ENCODE data around the gene POLR3K.

The POLR3K gene

DNA sequence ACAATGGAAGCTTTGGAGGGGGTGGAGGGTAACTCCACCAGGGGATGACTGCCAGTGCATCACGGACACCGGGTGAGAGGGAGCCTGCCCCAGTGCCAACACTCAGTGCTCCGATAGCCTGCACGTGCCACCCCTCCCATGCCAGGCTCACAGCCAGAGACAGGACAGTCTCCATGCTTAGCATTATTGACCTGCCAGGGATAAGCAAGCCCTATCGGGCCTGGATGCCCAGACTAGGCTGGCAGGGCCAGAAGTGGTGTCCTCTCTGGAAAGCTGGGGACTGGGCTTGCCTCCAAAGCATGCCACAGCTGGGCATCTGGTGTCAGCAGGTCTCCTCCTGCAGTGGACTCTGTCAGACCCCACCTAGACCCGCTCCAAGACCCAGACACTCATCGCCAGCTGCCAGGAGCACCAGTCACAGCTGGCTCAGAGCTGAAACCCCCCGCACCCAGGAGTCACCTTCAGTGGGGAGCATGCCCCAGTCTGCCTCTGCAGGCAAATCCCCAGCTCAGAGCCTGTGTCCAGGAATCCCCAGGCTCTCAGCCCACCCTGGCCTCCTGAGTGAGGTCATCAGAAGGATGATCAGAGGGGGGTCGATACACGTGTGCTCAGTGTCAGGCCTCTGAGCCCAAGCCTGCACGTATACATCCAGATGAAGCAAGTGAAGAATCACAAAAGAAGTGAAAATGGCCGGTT, 20.8 kb upstream of the POLR3K start:
- Histone ChIP-seq H3K4me1 (ENCODE audit: control insufficient read depth, insufficient read depth, low read length) (peaks cover 18% of the 10 kb centered on the region), H3K9me3 (ENCODE audit: control insufficient read depth, insufficient read depth, low read depth, low read length) (no peaks in the 10 kb centered on the region), H3K4me3 (ENCODE audit: low read depth, low read length) (no peak overlapping the region), H3K36me3 (ENCODE audit: control insufficient read depth in 2 of 2, insufficient read depth in 1 of 2, low read length in 2 of 2) (no peaks in the 10 kb centered on the region), H3K27ac (ENCODE audit: extremely low read depth, low read depth, low read length) (no peak overlapping the region)
- CTCF ChIA-PET, result interaction anchor here (1.7 to 2.7 kb wide), 4 partner anchors 8 to 26 kb away, joined by 4 to 25 read pairs (median 14); no protein-coding TSS in a partner anchor
- no peak for TF ChIP-seq ZXDB (tag by site-specific recombination; IDR thresholded peaks at IDR 0.05)
- TF ChIP-seq, protein P1, sequence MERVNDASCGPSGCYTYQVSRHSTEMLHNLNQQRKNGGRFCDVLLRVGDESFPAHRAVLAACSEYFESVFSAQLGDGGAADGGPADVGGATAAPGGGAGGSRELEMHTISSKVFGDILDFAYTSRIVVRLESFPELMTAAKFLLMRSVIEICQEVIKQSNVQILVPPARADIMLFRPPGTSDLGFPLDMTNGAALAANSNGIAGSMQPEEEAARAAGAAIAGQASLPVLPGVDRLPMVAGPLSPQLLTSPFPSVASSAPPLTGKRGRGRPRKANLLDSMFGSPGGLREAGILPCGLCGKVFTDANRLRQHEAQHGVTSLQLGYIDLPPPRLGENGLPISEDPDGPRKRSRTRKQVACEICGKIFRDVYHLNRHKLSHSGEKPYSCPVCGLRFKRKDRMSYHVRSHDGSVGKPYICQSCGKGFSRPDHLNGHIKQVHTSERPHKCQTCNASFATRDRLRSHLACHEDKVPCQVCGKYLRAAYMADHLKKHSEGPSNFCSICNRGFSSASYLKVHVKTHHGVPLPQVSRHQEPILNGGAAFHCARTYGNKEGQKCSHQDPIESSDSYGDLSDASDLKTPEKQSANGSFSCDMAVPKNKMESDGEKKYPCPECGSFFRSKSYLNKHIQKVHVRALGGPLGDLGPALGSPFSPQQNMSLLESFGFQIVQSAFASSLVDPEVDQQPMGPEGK (tag by site-specific recombination; IDR thresholded peaks at IDR 0.05), result peak; percentile 54; the same call in 1 of the 2 replicates
- TF ChIP-seq, protein P2, sequence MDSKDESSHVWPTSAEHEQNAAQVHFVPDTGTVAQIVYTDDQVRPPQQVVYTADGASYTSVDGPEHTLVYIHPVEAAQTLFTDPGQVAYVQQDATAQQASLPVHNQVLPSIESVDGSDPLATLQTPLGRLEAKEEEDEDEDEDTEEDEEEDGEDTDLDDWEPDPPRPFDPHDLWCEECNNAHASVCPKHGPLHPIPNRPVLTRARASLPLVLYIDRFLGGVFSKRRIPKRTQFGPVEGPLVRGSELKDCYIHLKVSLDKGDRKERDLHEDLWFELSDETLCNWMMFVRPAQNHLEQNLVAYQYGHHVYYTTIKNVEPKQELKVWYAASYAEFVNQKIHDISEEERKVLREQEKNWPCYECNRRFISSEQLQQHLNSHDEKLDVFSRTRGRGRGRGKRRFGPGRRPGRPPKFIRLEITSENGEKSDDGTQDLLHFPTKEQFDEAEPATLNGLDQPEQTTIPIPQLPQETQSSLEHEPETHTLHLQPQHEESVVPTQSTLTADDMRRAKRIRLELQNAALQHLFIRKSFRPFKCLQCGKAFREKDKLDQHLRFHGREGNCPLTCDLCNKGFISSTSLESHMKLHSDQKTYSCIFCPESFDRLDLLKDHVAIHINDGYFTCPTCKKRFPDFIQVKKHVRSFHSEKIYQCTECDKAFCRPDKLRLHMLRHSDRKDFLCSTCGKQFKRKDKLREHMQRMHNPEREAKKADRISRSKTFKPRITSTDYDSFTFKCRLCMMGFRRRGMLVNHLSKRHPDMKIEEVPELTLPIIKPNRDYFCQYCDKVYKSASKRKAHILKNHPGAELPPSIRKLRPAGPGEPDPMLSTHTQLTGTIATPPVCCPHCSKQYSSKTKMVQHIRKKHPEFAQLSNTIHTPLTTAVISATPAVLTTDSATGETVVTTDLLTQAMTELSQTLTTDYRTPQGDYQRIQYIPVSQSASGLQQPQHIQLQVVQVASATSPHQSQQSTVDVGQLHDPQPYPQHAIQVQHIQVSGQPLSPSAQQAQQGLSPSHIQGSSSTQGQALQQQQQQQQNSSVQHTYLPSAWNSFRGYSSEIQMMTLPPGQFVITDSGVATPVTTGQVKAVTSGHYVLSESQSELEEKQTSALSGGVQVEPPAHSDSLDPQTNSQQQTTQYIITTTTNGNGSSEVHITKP (tag by site-specific recombination; IDR thresholded peaks at IDR 0.05), result peak; percentile 58
- peak; percentile 37 for TF ChIP-seq GLIS2 (tag by site-specific recombination; IDR thresholded peaks at IDR 0.05)
- peak; percentile 94 for TF ChIP-seq GLIS1 (tag by site-specific recombination; IDR thresholded peaks at IDR 0.05)
- TF ChIP-seq ZNF37A (tag by site-specific recombination; IDR thresholded peaks at IDR 0.05), result no peak
- no peak for TF ChIP-seq ZNF416 (tag by site-specific recombination; IDR thresholded peaks at IDR 0.05)
- TF ChIP-seq ZIC2 (tag by site-specific recombination; IDR thresholded peaks at IDR 0.05), result peak; percentile 81
- POLR2A ChIA-PET, result interaction anchor here (0.5 to 1.2 kb wide), 2 partner anchors 21 to 172 kb away, joined by 3 to 5 read pairs; partner anchors contain the start of genes POLR3K and SNRNP25

DNA sequence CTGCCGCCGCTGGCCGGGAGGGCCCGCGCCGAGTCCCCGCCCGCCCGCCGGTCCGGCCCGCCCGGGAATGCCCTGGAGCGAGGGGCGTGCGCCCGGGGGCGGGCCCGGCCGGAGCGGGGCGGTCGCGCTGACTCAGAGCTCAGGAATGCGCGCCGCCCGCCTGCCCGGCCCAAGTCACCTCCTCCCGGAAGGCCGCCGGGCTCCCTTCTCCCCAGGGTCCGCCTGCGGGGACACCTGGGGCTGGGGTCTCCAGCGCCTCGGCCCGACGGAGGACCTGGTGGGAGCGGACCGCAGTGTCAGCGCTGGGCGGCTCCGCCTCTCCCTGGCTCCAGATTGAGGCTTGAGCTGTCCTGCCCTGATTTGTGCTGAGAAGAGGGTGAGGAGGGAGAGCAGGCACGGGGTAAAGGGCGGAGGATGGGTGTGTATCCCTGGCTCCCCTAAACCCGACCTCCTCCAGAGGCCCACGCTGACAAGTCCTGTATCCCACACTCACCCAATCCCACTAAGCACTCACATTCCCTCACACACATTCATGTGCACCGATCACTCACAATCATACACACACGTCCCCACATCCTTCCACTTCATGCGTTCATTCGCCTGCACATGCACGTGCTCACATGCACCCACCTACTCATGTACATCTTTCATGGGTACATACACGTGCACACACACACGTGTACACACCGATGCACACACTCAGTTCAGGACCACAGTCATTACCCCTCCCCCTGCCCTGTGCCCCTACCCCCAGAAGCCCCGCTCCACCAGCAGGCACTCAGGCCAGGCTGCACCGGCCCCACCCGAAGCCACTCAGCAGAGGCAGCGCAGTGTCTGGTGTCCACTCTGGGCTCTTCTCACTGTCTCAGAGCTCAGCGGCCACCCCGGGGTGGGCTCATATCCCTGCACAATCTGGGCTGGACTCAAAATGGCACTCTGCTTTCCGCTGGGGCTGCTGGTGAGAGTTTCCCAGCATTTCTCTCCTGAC, 19.4 kb upstream of the POLR3K start, which contains the start of gene RHBDF1:
TSS of gene RHBDF1 (minus strand) at position 71 of the 988 bp plus-strand sequence. CDS start 7,616 bp downstream, outside the sequence.
- H3K36me3 ChIP-seq (ENCODE audit: control insufficient read depth in 2 of 2, insufficient read depth in 1 of 2, low read length in 2 of 2), result no peaks in the 10 kb centered on the region
- ChIA-PET CTCF (interaction anchor here (0.6 to 4.0 kb wide), 6 partner anchors 24 to 302 kb away, joined by 3 to 18 read pairs (median 4); no protein-coding TSS in a partner anchor), POLR2A (interaction anchor here (1.1 to 3.0 kb wide), 5 partner anchors 13 to 163 kb away, joined by 3 to 17 read pairs (median 4); partner anchors contain the start of genes POLR3K and SNRNP25)
- peaks cover 18% of the 10 kb centered on the region for H3K4me1 ChIP-seq (ENCODE audit: control insufficient read depth, insufficient read depth, low read length)
- no peaks in the 10 kb centered on the region for H3K9me3 ChIP-seq (ENCODE audit: control insufficient read depth, insufficient read depth, low read depth, low read length)
- H3K27ac ChIP-seq (ENCODE audit: extremely low read depth, low read depth, low read length), result peak within 1 kb of the TSS; percentile 47
- peak within 1 kb of the TSS; percentile 51 for H3K4me3 ChIP-seq (ENCODE audit: low read depth, low read length)
- TF ChIP-seq ZNF324 (tag by site-specific recombination; IDR thresholded peaks at IDR 0.05) (no peak; the same call in 1 of the 2 replicates), SP7 (tag by site-specific recombination; IDR thresholded peaks at IDR 0.05) (peak; percentile 82), SP2 (tag by site-specific recombination; IDR thresholded peaks at IDR 0.05) (peak; percentile 44), ZIC2 (tag by site-specific recombination; IDR thresholded peaks at IDR 0.05) (peak; percentile 41; the same call in 1 of the 2 replicates), ZNF24 (tag by site-specific recombination; IDR thresholded peaks at IDR 0.05) (no peak), KLF16 (tag by site-specific recombination; IDR thresholded peaks at IDR 0.05) (peak; percentile 57; the same call in 1 of the 2 replicates), ZNF350 (tag by site-specific recombination; IDR thresholded peaks at IDR 0.05) (no peak), BCL11B (tag by site-specific recombination; IDR thresholded peaks at IDR 0.05; ENCODE audit: low read depth) (peak; percentile 29; the same call in 1 of the 2 replicates), ZNF133 (tag by site-specific recombination; IDR thresholded peaks at IDR 0.05) (no peak), ZSCAN30 (tag by site-specific recombination; IDR thresholded peaks at IDR 0.05) (peak; percentile 89), ZNF416 (tag by site-specific recombination; IDR thresholded peaks at IDR 0.05) (no peak), REPIN1 (tag by site-specific recombination; IDR thresholded peaks at IDR 0.05; ENCODE audit: low read depth) (no peak)
- TF ChIP-seq, protein P3, sequence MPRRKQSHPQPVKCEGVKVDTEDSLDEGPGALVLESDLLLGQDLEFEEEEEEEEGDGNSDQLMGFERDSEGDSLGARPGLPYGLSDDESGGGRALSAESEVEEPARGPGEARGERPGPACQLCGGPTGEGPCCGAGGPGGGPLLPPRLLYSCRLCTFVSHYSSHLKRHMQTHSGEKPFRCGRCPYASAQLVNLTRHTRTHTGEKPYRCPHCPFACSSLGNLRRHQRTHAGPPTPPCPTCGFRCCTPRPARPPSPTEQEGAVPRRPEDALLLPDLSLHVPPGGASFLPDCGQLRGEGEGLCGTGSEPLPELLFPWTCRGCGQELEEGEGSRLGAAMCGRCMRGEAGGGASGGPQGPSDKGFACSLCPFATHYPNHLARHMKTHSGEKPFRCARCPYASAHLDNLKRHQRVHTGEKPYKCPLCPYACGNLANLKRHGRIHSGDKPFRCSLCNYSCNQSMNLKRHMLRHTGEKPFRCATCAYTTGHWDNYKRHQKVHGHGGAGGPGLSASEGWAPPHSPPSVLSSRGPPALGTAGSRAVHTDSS (tag by site-specific recombination; IDR thresholded peaks at IDR 0.05), result no peak
- TF ChIP-seq, protein P4, sequence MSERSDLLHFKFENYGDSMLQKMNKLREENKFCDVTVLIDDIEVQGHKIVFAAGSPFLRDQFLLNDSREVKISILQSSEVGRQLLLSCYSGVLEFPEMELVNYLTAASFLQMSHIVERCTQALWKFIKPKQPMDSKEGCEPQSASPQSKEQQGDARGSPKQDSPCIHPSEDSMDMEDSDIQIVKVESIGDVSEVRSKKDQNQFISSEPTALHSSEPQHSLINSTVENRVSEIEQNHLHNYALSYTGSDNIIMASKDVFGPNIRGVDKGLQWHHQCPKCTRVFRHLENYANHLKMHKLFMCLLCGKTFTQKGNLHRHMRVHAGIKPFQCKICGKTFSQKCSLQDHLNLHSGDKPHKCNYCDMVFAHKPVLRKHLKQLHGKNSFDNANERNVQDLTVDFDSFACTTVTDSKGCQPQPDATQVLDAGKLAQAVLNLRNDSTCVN (tag by site-specific recombination; optimal IDR thresholded peaks at IDR 0.05), result peak; percentile 70
- TF ChIP-seq, protein P1 (tag by site-specific recombination; IDR thresholded peaks at IDR 0.05), result peak; percentile 63

Data from HEK293 (cell line).